Vagina (tissue), 2 donors: ENCODE measurements around the gene ACSS2.

ENCODE experiments used
- POLR2A ChIP-seq, 2 donors: fragments of 450-650 bp; IDR thresholded peaks; one replicate each; pipeline ENCODE4 v1.6.1; 2017; ENCODE audit warnings: antibody characterized with exemption in 2 of 2, mild to moderate bottlenecking in 2 of 2, moderate library complexity in 2 of 2
- TF ChIP-seq, protein P1 (sequence below), 3 experiments: fragments of 450-650 bp in 2 of 3; fragments of 200-600 bp in 1 of 3; sonication (generic) in 1 of 3; IDR thresholded peaks; one replicate each; pipeline ENCODE4 v1.5.1; 2017 to 2019; ENCODE audit warnings: antibody characterized with exemption in 3 of 3, mild to moderate bottlenecking in 2 of 3, moderate library complexity in 2 of 3

DNA sequence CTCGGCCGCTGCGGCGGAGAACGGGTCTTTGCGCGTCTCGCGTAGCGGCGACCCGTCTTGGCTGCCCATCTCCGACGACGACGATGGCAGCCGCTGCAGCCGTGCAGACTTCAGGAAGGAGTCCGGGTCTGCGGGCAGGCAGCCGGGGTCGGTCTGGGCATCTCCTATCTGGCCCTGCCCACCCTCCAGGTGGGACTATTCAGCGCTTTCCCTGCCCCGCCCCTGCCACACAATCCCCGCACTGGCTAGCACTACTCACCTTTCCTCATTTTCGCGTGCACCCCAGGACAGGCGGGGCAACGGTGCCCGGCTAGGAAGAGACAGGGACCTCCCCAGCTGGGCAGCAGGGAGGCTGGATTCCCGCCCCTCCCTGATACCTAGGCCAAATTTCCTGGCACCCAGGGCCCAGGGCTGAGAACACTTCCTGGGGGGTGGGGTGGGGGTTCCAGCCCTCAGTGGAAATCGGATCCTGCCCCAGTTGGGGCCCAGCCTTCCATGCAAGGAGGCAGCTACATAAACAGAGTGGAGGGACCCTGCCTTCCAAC is 12.9 kb upstream of the ACSS2 start:
- TF ChIP-seq POLR2A (IDR thresholded peaks at IDR 0.05), result no peak
- TF ChIP-seq, protein P1, sequence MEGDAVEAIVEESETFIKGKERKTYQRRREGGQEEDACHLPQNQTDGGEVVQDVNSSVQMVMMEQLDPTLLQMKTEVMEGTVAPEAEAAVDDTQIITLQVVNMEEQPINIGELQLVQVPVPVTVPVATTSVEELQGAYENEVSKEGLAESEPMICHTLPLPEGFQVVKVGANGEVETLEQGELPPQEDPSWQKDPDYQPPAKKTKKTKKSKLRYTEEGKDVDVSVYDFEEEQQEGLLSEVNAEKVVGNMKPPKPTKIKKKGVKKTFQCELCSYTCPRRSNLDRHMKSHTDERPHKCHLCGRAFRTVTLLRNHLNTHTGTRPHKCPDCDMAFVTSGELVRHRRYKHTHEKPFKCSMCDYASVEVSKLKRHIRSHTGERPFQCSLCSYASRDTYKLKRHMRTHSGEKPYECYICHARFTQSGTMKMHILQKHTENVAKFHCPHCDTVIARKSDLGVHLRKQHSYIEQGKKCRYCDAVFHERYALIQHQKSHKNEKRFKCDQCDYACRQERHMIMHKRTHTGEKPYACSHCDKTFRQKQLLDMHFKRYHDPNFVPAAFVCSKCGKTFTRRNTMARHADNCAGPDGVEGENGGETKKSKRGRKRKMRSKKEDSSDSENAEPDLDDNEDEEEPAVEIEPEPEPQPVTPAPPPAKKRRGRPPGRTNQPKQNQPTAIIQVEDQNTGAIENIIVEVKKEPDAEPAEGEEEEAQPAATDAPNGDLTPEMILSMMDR (IDR thresholded peaks at IDR 0.05), result no peak
